Forelimb muscle (tissue), 1 donor: ENCODE data around the gene LRP1B. TPM values are rescaled to one million over a fixed set of nuclear protein-coding genes. Genes with fewer than 3 reads are reported as not detected.
"Not testable (repeated sequence)": the region's sequence is repeated elsewhere in the genome, so short reads cannot be mapped to it uniquely, and the experiment has no call there.

Source experiments
- DNase-seq: peaks from one replicate; pipeline ENCODE4 v3.0.0-alpha.2; 2013; ENCODE audit warnings: low read depth
- polyA plus RNA-seq: library from polyadenylated mRNA; unstranded; fragments of 120-200 nt; gene quantifications from one replicate; pipeline ENCODE4 v1.2.1, GENCODE V29; 2013; ENCODE audit not compliant: insufficient read length

The LRP1B gene
- polyA plus RNA-seq, 1 donor: 2.2 TPM

DNA sequence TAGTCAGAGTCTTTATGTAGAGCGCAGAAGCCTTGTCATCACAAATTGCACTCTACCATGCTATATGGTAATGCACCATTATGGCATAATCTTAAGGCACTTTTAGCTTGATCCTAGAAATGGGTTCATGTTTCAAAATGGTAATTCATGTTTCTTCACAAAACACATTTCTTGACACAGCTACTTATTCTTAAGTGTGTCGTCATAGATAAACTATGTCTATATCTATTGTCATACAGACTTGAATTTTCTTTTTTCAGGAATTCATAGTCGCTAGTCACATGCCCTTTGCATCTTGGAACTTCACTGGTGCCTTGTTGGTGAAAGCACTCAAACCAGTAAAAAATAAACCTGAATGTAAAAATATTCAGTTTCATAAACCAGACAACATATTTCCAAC, 1578.2 kb downstream of the LRP1B start:
- DNase-seq: no peak

DNA sequence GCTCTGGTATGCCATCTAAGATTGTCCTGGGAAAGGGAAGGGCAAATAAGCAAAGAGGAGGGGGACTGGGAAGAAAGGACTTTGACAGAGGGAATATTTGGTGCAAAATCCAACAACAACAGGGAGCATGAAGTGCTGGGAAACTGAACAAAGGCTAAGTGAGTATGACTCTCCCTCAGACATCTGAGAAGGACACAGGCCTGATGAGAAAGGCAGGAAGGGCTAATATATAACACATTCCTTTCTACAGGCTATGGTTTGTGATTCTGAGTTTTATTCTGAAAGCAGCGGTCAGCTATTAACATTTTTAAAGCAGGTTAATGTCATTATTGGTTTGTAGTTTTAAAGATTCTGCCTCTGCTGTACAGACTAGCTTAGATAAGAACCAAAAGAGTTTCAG, 1579.5 kb downstream of the LRP1B start:
- no peak for DNase-seq

DNA sequence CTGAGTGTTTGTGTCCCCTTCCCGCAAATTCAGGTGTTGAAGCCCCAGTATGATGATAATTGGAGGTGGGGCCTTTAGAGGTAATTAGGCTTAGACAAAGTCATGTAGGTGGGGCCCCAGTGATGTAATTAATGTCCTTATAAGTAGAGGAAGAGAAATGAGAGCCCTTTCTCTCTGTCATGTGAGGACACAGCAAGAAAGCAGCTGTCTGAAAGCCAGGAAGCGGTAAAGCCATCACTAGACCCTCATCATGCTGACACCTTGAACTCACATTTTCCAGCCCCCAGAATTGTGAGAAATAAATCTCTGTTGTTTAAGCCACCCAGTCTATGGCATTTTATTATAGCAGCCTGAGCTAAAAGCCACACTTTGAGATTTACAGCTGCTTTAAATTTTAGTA, 1580.0 kb downstream of the LRP1B start:
- no peak for DNase-seq

DNA sequence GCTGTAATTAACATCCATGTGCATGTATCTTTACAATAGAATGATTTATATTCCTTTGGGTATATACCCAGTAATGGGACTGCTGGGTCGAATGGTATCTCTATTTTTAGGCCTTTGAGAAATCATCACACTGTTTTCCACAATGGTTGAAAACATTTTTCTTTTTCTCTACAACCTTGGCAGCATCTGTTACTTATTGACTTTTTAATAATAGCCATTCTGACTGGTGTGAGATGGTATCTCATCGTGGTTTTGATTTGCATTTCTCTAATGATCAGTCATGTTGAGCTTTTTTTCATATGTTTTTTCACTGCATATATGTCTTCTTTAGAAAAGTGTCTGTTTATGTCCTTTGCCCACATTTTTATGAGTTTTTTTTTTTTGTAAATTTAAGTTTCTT, 1586.0 kb downstream of the LRP1B start:
- DNase-seq: not testable (repeated sequence)

DNA sequence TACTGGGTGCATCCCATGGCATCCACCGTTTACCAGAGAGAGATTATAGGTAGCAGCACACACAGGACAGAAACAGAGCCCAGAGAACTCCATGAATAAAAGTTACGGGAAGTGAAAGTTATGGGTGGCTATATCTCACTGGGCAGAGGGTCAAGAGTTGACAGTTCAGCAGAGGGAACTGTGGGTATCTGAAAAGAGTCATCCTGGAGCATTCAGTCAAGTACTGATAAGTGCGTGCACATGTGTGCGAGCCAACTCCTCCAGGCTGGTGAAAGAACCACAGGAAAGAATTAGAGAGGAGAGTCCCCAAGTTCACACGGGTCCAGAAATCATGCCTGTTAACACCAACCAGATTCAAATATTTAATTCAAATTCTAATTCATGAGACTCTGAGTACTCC, 1588.2 kb downstream of the LRP1B start:
- no peak for DNase-seq

DNA sequence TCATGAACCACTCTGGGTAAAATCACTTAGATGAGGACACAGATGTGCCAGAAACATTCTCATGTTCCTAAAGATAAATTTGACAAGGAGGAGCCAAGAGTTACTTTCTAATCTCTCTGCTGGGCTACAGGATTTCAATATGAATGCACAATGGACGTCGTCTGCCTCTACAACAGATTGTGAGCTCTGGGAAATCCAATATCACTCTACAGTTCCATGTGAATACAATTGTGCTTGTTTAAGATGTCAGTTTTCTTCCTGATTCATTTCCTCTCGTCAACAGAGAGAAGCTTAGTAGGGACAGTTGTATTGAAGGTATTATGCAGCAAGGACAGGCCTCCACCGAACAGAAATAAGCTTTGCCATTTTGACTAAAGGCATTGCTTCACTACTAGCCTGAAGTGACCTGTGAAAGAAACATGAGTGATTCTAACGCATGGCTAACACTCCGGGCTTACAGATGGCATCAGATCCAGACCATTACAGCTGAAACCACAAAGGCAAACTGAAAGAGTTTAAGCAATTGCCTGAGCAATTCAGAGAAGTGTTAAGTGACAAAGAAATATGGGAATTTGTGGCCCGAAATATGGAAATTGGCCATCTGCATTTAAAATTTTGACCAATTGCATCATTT, 1591.5 kb downstream of the LRP1B start:
- no peak for DNase-seq

DNA sequence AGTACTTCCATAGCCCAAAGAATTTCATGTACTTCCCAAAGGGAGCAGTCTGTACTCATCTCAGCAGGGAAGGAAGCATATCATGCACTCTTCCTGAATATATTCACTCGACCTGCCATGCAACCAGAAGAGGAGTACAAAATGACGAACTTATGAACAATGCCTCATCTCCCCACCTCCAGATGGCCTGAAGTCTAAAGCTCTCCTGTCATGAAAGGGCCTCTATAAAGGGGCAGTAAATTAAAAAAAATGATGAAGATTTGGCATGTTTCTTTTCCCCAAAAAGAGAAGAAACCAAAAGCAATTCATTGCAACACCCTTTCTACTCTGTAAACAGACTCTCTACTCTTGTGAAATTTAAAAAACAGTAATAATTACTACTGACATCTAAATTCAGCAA, 1601.1 kb downstream of the LRP1B start:
- no peak for DNase-seq

DNA sequence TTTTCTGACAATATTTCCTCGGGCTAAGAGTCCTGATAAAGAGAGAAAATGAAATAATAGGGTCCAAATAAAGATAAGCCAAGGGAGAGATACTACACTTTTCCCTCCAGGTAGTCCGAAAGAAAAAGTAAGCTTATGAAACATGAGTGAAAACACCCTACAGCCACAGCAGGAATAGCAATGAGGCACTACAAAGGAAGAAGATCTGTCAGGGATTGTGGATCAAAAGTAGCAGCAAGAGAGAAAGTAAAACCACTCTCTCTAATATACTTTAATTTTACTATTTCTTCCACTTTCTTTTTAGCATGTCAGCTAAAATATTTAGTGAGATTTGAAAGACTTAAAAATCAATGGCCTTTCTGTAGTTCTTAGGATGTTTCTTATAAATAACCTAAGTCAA, 1601.8 kb downstream of the LRP1B start:
- no peak for DNase-seq

DNA sequence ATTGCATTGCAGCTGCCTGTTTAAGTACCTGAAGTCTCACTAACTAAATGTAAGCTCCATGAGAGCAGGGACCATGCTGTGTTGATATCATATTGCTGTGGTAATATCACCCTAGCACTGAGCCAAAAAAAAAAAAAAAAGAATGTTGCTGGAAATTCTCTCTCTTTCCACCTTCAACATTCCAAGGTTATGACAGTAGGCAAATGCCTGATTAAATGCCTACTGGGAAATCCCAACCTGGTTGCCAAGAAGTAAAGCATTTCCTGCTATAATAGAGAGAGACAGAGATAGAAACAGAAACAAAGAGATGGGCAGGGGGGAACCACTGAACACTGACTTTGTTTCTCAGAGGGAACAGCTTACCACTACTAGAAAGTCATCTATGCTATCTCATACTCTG, 1604.2 kb downstream of the LRP1B start:
- DNase-seq: no peak

DNA sequence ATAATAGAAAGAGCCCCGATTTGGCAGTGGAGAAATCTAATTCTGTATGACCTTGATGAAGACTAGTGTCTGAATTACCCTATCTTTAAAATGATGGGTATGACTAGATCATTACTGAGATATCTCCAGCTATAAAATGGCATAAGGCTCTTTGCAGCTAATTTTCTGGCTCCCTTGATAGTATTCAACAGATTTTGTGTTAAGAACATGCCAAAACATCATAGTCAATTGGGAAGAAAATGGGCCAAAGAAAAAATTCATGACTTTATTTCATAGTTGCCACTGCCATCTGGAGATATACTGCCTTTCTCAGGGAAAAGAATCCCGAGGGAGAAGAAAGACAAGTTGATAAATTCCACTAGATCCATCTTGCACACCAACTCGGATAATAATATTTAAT, 1618.7 kb downstream of the LRP1B start:
- DNase-seq: no peak

DNA sequence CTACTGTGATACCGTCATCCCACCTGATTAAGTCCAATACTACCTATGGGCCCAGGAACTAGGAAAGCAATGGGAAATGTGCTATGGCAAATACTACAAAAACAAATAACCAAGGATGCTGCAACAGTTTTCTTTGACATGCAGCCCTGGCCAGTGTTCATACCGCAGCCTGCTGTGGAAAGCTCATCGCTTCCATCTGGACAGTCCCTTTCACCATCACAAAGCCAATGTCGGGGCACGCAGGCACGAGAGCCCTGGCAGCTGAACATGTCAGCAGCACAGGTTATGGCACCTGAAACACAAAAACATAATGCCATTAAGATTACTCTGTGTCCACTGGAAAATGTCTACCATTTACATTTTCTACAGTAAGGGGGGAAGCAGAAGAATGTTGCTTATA, 1621.1 kb downstream of the LRP1B start:
- no peak for DNase-seq

DNA sequence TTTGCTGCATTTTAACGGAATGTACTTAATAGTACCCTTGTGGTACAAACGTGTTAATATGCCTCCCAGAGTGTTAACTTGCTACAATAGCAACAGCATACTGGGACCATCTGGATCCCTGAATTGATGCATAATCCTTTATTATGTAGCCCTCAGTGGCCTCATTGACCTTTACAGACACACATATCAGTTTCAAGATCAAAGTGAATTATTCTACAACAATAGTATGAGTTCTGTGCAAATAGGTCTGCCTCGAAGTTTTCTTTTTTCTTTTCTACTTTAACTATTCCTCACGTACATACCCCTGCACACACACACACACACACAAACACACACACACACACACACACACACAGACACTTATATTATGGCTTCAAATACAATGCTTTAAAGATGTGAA, 1622.1 kb downstream of the LRP1B start:
- no peak for DNase-seq

DNA sequence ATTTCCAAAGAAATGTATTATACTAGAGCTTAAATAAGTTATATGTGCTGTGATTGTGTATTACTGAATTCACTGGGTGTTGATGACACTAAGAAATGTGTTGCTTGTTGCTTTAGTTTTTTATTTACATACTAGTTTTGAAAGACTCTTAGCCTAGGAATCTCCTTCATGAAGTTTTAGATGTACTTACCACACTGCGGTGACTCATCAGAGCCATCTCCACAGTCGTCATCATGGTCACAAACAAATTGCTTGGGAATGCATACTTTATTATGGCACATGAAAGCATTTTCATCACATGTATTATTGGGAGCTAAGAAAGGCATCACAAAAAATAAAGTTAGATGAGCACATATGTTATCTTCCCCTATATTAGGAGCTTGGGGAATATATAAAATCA, 1624.2 kb downstream of the LRP1B start:
- DNase-seq: no peak

DNA sequence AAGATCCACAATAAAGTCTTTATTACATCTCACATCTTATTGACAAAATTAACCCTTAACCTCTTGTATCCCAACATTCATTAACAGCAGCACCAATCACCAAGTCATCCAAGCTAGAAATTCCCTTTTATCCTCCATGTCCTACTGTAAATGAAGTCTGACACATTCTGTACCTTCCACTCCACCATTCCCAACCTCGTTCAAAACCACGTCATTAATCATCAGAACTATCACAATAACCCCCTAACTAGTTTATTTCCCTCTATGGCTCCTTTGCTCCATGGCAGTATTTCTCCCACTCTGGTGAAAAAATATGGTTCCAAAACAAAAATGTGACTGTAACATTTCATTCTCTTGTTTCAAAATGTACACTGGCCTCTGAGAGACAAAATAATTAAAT, 1626.2 kb downstream of the LRP1B start:
- no peak for DNase-seq

DNA sequence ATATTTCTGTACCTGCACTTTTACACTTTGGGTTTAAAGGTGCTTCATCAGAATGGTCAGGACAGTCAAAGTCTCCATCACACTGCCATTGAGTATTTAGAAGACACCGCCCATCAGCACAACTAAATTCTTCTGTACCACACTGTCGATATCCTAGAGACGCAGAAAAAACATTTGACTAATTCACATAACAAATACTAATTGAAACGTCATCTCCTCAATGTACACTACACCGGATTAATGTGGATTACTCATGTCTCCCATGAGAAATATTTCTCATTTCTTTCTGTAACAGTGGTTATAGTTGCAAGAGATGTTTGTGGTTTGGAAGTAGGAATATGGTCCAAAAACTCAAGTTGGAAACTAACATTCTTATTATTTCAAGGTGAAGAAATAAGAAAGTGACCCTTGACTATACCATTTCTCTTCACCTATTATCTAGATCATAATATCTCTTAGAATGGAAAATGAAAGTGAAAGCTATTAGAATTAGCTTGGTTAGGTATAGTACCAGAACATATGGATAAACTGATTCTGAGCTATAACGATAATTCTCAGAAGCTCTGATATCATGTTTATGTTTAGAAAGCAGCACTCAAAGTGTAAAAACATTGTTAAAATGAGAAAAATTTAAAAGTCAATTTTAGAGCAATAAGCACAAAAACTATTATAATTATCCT, 1627.7 kb downstream of the LRP1B start:
- DNase-seq: no peak

DNA sequence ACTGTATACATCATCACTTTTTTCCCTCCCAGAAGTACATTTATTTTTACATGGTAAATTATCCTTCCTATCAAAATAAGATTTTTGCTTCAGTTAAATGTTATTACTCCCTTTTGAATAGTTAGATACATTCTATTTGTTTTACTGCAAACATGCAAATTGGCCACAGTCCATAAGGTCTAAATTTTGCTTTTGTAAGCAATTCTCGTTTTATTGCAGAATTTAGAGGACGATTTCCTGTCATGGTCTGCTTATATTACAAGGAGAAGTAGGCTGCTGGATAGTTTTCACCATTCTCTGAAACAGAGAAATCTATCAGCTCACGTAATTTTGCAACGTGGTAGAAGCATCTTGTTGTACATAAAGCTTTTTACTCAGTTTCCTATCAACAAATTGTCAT, 1632.5 kb downstream of the LRP1B start:
- no peak for DNase-seq

DNA sequence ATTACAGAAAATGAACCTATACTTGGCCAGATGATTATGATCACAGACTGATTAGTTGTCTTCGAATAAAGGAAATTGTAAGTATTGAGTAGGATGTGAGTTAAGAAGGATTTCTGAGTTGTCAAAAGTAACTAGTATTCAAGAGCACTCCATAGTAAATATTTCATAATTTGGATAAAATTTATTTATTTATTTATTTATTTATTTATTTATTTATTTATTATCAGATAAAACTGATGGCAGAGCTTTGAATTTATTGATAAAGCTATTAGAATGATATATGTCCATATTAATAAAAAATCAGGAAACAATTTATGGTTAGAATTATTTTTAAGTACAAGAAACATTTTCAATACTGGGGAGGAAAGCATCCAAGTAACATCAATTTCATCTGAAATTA, 1634.1 kb downstream of the LRP1B start:
- no peak for DNase-seq

DNA sequence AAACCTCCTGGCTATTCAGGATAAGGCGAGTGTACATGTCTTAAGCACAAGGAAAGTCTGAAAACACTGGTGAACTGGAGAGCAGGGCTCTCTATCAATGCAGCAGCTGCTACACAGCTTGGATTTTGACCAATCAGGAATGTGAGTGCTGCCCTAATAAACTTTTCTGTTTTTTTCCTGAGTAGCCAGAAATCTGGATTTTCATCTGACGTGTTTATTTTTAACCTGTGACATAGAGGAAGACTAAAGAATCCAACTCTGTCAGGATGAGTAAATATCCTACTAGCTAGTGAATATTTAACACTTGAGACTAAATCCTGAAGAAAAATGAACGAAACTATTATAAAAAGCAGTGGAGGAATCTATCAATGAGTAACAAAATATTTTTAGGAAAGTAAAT, 1638.9 kb downstream of the LRP1B start:
- no peak for DNase-seq

DNA sequence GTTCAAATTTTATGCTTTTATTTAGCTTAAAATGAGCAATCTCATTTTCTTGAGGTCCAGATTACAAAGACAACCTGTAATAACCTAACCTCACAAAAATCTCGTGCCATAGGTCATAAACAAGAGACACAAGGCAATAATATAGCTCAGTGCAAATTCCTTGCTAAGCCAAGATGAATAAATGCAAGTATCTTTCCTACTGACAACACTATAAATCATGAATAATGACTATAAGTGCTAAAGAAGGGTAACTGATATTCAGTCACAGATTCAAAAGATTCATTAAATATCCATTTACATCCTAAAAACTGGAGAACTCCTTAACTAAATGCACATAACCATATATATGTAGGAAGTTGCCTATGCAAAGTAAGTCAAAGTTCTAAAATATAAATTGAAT, 1641.6 kb downstream of the LRP1B start:
- DNase-seq: no peak

DNA sequence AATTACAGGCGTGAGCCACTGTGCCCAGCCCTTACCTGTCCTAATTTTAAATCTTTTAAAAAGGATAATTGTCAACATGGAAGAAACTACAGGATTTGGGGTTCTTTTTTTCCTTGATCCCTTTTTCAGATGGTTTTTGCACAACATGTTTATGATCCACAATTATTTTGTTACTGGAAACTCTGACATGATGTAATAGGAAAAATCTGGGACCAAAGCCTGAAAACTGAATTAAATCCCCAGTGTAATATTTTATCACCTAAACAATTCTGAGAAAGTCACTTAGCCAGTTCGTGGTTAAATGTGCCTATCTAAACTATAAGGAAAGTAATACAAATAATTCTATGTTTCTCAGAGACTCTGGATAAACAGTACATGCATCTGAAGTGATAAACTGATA, 1649.7 kb downstream of the LRP1B start:
- DNase-seq: no peak

DNA sequence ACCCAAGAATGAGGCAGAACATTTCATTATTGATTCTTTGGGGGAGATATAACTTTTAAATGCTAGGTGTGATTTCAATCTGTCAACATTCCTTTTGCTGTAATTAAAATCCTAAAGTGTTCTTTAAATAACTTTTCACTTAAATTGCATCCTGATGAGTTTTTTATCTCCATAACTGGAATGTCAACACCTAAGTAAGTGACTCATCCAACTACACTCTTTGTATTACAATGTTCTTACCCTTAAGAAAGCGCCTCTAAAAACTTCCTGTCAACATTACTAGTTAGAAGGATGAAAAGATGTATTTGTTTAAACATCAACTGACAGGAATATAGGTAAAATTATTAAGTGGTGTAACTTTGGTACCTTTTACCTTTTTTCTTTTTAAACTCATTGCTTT, 1657.0 kb downstream of the LRP1B start:
- no peak for DNase-seq

DNA sequence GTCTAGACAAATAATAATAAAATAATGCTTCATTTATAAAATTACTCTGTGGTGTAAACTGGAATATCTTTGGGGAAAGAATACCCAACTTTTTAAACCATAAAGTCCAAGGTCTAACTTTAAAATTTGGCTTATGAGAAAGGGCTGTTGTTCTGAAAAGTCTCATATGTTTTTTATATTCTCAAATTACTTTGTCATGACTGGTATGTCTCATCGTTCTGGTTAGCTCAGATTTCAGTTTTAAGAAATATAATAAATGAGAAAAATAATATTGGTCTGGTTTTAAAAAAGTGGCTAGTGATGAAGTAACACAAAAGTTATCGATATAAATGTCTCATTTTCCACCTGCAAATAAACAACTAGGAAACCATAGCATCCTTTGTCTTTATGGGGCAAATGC, 1658.1 kb downstream of the LRP1B start:
- DNase-seq: no peak

DNA sequence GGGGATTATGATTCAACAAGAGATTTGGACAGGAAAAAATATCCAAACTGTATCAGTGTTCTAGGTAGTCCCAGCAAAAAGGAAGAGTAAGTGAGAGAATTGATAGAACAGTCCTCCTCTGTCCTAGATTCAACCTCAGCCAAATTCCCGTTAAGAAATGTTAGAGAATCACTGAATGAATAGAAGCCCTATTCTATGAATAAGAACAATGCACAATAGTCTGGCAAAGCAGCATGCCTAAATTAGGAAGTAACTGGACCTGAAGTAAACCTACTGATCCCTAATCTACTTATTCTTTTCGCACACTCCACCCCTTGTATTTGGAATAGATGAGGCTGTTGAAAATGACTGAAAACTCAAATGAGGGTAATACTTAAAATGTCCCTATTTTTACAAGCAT, 1665.5 kb downstream of the LRP1B start:
- no peak for DNase-seq

DNA sequence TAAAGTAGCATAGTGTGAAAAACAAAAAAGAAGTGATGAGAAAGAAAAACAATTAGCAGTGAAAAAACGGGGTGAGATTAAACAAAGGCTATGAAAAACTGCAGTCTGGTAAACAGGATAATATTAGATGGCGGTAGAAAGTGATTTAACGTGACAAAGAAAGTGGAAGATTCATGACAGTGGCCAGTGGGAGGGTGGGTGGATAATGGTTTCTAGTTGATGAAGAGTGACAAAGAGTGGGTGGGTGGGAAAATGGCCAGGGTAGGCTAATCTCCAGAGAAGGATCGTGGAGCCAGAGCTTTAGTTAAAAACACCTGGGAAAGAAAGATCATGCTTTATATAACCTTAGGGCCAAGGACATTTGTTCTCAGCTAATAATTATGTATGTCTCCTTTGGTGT, 1667.8 kb downstream of the LRP1B start:
- DNase-seq: no peak
